WTC11 (cell line): ENCODE data around the gene TRIOBP. TPM values are rescaled to one million over a fixed set of nuclear protein-coding genes. Genes with fewer than 3 reads are reported as not detected.

Source experiments
- ATAC-seq: fragments of 200-7000 bp; cut with Tn5 transposase; 2 replicates; pipeline ENCODE4 v1.10.0; 2021; ENCODE audit warnings: mild to moderate bottlenecking, moderate library complexity
- CTCF ChIA-PET: fragments of 300-600 bp; sonication (Branson Sonifier 250); formaldehyde crosslinking; loops from one replicate; lab custom pipeline; 2021; ENCODE audit warnings: antibody characterized with exemption; lab: Charles Lee
- POLR2A ChIA-PET: fragments of 350-600 bp; sonication (Branson Sonifier 250); formaldehyde crosslinking; loops from one replicate; lab custom pipeline; 2021; ENCODE audit warnings: antibody characterized with exemption; lab: Charles Lee
- DNase-seq: peaks from one replicate; pipeline ENCODE4 v3.0.0; 2021; ENCODE audit warnings: low spot score
- H3K27ac Mint-ChIP-seq: 2 replicates; pipeline ENCODE4 v1.8.0; 2021; ENCODE audit warnings: mixed read lengths
- H3K27me3 Mint-ChIP-seq: 2 replicates; pipeline ENCODE4 v1.8.0; 2021; ENCODE audit warnings: low read depth, mild to moderate bottlenecking, moderate library complexity, mixed read lengths
- H3K36me3 Mint-ChIP-seq: 2 replicates; pipeline ENCODE4 v1.8.0; 2021; ENCODE audit warnings: mixed read lengths
- H3K4me1 Mint-ChIP-seq: 2 replicates; pipeline ENCODE4 v1.8.0; 2022; ENCODE audit warnings: mixed read lengths
- H3K4me3 Mint-ChIP-seq: 2 replicates; pipeline ENCODE4 v1.8.0; 2021; ENCODE audit warnings: mild to moderate bottlenecking, moderate library complexity, mixed read lengths
- H3K9me3 Mint-ChIP-seq: 2 replicates; pipeline ENCODE4 v1.8.0; 2021; ENCODE audit warnings: mixed read lengths
- CBFB ChIP-seq: sonication (generic); formaldehyde crosslinking; IDR thresholded peaks from 2 replicates; pipeline ENCODE4 v1.8.1; 2022; ENCODE audit warnings: mild to moderate bottlenecking, low read depth, missing genetic modification reagents
- EMX1 ChIP-seq: fragments of 250-450 bp; sonication (Bioruptor Pico); IDR thresholded peaks from 2 replicates; pipeline ENCODE4 v1.8.0; 2021; ENCODE audit warnings: mild to moderate bottlenecking
- ESRRA ChIP-seq: sonication (generic); formaldehyde crosslinking; IDR thresholded peaks from 2 replicates; pipeline ENCODE4 v1.8.1; 2022; ENCODE audit warnings: mild to moderate bottlenecking, missing genetic modification reagents, borderline replicate concordance
- GRHL2 ChIP-seq: fragments of 250-450 bp; sonication (Bioruptor Pico); IDR thresholded peaks from 2 replicates; pipeline ENCODE4 v1.8.0; 2022; ENCODE audit warnings: mild to moderate bottlenecking, moderate library complexity; ENCODE audit not compliant: insufficient replicate concordance, severe bottlenecking
- HMGA2 ChIP-seq: fragments of 250-450 bp; sonication (Bioruptor Pico); IDR thresholded peaks from 2 replicates; pipeline ENCODE4 v1.4.0; 2021; ENCODE audit warnings: mild to moderate bottlenecking, moderate library complexity
- IRF2 ChIP-seq: sonication (generic); formaldehyde crosslinking; IDR thresholded peaks from 2 replicates; pipeline ENCODE4 v1.8.0; 2022; ENCODE audit warnings: low read depth, missing genetic modification reagents, borderline replicate concordance
- JUN ChIP-seq: sonication (generic); formaldehyde crosslinking; IDR thresholded peaks from 2 replicates; pipeline ENCODE4 v1.8.0; 2023; ENCODE audit warnings: mild to moderate bottlenecking, missing genetic modification reagents
- RELA ChIP-seq: sonication (generic); formaldehyde crosslinking; IDR thresholded peaks from 2 replicates; pipeline ENCODE4 v1.8.1; 2022; ENCODE audit warnings: missing genetic modification reagents, mild to moderate bottlenecking, borderline replicate concordance
- ZBTB21 ChIP-seq: sonication (generic); formaldehyde crosslinking; IDR thresholded peaks from 2 replicates; pipeline ENCODE4 v1.8.1; 2023; ENCODE audit warnings: mild to moderate bottlenecking, missing genetic modification reagents, borderline replicate concordance
- ZNF121 ChIP-seq: sonication (generic); formaldehyde crosslinking; IDR thresholded peaks from 2 replicates; pipeline ENCODE4 v1.8.0; 2023; ENCODE audit warnings: missing genetic modification reagents
- ZNF138 ChIP-seq: sonication (generic); formaldehyde crosslinking; conservative IDR thresholded peaks from 2 replicates; pipeline ENCODE4 v1.8.1; 2022; ENCODE audit warnings: mild to moderate bottlenecking, moderate library complexity, missing genetic modification reagents
- ZNF423 ChIP-seq: fragments of 250-450 bp; sonication (Bioruptor Pico); IDR thresholded peaks from 2 replicates; pipeline ENCODE4 v2.1.2; 2022; ENCODE audit warnings: mild to moderate bottlenecking, moderate library complexity
- total RNA-seq: library from RNA; stranded (reverse); gene quantifications from 3 replicates; pipeline ENCODE4 v1.2.3, GENCODE V29; 2021
- TF ChIP-seq, protein P1 (sequence below): sonication (generic); formaldehyde crosslinking; IDR thresholded peaks from 2 replicates; pipeline ENCODE4 v1.8.1; 2023; ENCODE audit warnings: mild to moderate bottlenecking, missing genetic modification reagents, moderate library complexity
- TF ChIP-seq, protein P2 (sequence below): sonication (generic); formaldehyde crosslinking; IDR thresholded peaks from 2 replicates; pipeline ENCODE4 v1.8.0; 2023; ENCODE audit warnings: missing genetic modification reagents, mild to moderate bottlenecking, borderline replicate concordance
- TF ChIP-seq, protein P3 (sequence below): sonication (generic); formaldehyde crosslinking; IDR thresholded peaks from 2 replicates; pipeline ENCODE4 v1.8.1; 2023; ENCODE audit warnings: mild to moderate bottlenecking, missing genetic modification reagents, moderate library complexity
- TF ChIP-seq, protein P4 (sequence below): sonication (generic); formaldehyde crosslinking; IDR thresholded peaks from 2 replicates; pipeline ENCODE4 v1.8.1; 2022; ENCODE audit warnings: low read depth, mild to moderate bottlenecking, moderate library complexity, missing genetic modification reagents, borderline replicate concordance
- TF ChIP-seq, protein P5 (sequence below): sonication (generic); formaldehyde crosslinking; IDR thresholded peaks from 2 replicates; pipeline ENCODE4 v1.8.0; 2022; ENCODE audit warnings: mild to moderate bottlenecking, missing genetic modification reagents
- TF ChIP-seq, protein P6 (sequence below): sonication (generic); formaldehyde crosslinking; IDR thresholded peaks from 2 replicates; pipeline ENCODE4 v1.8.1; 2022; ENCODE audit warnings: mild to moderate bottlenecking, missing genetic modification reagents, moderate library complexity, borderline replicate concordance
- TF ChIP-seq, protein P7 (sequence below): sonication (generic); formaldehyde crosslinking; IDR thresholded peaks from 2 replicates; pipeline ENCODE4 v1.8.0; 2022; ENCODE audit warnings: mild to moderate bottlenecking, missing genetic modification reagents

Gene TRIOBP
- total RNA-seq, 1 experiment from 2014 or later, result 54.0 TPM

DNA sequence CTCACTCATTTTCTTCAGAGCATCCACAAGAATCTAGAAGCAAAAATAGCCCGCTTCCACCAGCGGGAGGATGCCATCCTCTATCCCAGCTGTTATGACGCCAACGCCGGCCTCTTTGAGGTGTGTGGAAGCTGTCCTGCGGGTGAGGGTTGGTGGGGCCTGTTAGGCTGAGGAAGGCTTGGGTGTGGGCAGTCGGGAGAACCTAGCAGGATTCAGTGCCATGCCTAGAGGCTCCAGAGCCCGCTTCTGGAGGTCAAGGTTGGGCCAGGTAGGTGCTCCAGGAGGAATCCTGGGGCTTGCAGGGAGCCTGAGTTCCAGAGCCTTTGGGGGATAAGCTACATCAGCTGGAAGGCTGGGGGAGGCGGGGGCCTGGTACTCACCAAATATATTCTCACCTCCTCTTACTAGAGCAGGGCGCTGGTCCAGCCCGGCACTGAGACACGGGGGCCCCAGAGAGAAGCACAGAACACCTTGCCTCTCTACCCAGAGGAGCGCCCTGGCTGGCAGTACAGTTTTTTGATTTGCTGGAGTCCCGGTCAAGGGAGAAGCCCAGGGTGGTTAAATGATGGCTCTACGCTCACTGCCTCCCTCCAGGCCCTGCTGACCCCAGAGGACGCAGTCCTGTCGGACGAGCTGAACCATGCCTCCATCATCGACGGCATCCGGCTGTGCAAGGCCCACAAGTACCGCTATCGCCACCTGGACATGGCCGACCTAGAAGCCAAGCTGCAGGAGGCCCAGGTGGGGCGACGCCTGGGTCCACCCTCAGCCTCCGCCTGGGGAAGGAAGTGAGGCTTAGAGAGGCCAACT, 116.2 kb downstream of the TRIOBP start:
- Mint-ChIP-seq H3K27me3 (peaks cover 18% of the 10 kb centered on the region), H3K9me3 (no peaks in the 10 kb centered on the region), H3K4me1 (peaks cover 13% of the 10 kb centered on the region), H3K4me3 (no peak overlapping the region), H3K27ac (no peak overlapping the region), H3K36me3 (peaks cover 8% of the 10 kb centered on the region)
- ChIA-PET CTCF (interaction anchor here (1.5 to 1.8 kb wide), 2 partner anchors 32 to 50 kb away, joined by 4 to 5 read pairs; no protein-coding TSS in a partner anchor), POLR2A (interaction anchor here (0.8 kb wide), 1 partner anchor 50 kb away, joined by 3 read pairs; no protein-coding TSS in a partner anchor)
- DNase-seq (no peak), ATAC-seq (no peak)
- TF ChIP-seq, protein P1, sequence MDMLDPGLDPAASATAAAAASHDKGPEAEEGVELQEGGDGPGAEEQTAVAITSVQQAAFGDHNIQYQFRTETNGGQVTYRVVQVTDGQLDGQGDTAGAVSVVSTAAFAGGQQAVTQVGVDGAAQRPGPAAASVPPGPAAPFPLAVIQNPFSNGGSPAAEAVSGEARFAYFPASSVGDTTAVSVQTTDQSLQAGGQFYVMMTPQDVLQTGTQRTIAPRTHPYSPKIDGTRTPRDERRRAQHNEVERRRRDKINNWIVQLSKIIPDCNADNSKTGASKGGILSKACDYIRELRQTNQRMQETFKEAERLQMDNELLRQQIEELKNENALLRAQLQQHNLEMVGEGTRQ, result no peak
- TF ChIP-seq ZNF121 (CRISPR knock-in tag), result no peak
- TF ChIP-seq EMX1, result no peak
- no peak for TF ChIP-seq JUN
- TF ChIP-seq ZNF138 (CRISPR knock-in tag), result no peak
- TF ChIP-seq, protein P2, sequence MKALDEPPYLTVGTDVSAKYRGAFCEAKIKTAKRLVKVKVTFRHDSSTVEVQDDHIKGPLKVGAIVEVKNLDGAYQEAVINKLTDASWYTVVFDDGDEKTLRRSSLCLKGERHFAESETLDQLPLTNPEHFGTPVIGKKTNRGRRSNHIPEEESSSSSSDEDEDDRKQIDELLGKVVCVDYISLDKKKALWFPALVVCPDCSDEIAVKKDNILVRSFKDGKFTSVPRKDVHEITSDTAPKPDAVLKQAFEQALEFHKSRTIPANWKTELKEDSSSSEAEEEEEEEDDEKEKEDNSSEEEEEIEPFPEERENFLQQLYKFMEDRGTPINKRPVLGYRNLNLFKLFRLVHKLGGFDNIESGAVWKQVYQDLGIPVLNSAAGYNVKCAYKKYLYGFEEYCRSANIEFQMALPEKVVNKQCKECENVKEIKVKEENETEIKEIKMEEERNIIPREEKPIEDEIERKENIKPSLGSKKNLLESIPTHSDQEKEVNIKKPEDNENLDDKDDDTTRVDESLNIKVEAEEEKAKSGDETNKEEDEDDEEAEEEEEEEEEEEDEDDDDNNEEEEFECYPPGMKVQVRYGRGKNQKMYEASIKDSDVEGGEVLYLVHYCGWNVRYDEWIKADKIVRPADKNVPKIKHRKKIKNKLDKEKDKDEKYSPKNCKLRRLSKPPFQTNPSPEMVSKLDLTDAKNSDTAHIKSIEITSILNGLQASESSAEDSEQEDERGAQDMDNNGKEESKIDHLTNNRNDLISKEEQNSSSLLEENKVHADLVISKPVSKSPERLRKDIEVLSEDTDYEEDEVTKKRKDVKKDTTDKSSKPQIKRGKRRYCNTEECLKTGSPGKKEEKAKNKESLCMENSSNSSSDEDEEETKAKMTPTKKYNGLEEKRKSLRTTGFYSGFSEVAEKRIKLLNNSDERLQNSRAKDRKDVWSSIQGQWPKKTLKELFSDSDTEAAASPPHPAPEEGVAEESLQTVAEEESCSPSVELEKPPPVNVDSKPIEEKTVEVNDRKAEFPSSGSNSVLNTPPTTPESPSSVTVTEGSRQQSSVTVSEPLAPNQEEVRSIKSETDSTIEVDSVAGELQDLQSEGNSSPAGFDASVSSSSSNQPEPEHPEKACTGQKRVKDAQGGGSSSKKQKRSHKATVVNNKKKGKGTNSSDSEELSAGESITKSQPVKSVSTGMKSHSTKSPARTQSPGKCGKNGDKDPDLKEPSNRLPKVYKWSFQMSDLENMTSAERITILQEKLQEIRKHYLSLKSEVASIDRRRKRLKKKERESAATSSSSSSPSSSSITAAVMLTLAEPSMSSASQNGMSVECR, result no peak
- no peak for TF ChIP-seq RELA (CRISPR knock-in tag)
- no peak for TF ChIP-seq ZBTB21
- TF ChIP-seq, protein P3, sequence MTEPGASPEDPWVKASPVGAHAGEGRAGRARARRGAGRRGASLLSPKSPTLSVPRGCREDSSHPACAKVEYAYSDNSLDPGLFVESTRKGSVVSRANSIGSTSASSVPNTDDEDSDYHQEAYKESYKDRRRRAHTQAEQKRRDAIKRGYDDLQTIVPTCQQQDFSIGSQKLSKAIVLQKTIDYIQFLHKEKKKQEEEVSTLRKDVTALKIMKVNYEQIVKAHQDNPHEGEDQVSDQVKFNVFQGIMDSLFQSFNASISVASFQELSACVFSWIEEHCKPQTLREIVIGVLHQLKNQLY, result no peak
- TF ChIP-seq, protein P4, sequence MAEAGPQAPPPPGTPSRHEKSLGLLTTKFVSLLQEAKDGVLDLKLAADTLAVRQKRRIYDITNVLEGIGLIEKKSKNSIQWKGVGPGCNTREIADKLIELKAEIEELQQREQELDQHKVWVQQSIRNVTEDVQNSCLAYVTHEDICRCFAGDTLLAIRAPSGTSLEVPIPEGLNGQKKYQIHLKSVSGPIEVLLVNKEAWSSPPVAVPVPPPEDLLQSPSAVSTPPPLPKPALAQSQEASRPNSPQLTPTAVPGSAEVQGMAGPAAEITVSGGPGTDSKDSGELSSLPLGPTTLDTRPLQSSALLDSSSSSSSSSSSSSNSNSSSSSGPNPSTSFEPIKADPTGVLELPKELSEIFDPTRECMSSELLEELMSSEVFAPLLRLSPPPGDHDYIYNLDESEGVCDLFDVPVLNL (CRISPR knock-in tag), result no peak
- TF ChIP-seq ESRRA, result no peak
- no peak for TF ChIP-seq CBFB (CRISPR knock-in tag)
- TF ChIP-seq GRHL2 (CRISPR knock-in tag), result no peak
- TF ChIP-seq HMGA2 (CRISPR knock-in tag), result no peak
- TF ChIP-seq, protein P5, sequence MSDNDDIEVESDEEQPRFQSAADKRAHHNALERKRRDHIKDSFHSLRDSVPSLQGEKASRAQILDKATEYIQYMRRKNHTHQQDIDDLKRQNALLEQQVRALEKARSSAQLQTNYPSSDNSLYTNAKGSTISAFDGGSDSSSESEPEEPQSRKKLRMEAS (CRISPR knock-in tag), result no peak
- TF ChIP-seq, protein P6, sequence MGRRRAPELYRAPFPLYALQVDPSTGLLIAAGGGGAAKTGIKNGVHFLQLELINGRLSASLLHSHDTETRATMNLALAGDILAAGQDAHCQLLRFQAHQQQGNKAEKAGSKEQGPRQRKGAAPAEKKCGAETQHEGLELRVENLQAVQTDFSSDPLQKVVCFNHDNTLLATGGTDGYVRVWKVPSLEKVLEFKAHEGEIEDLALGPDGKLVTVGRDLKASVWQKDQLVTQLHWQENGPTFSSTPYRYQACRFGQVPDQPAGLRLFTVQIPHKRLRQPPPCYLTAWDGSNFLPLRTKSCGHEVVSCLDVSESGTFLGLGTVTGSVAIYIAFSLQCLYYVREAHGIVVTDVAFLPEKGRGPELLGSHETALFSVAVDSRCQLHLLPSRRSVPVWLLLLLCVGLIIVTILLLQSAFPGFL (CRISPR knock-in tag), result no peak
- no peak for TF ChIP-seq ZNF423 (CRISPR knock-in tag)
- no peak for TF ChIP-seq IRF2 (CRISPR knock-in tag)
- TF ChIP-seq, protein P7, sequence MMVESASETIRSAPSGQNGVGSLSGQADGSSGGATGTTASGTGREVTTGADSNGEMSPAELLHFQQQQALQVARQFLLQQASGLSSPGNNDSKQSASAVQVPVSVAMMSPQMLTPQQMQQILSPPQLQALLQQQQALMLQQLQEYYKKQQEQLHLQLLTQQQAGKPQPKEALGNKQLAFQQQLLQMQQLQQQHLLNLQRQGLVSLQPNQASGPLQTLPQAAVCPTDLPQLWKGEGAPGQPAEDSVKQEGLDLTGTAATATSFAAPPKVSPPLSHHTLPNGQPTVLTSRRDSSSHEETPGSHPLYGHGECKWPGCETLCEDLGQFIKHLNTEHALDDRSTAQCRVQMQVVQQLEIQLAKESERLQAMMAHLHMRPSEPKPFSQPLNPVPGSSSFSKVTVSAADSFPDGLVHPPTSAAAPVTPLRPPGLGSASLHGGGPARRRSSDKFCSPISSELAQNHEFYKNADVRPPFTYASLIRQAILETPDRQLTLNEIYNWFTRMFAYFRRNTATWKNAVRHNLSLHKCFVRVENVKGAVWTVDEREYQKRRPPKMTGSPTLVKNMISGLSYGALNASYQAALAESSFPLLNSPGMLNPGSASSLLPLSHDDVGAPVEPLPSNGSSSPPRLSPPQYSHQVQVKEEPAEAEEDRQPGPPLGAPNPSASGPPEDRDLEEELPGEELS (CRISPR knock-in tag), result no peak
